PC-3 (cell line): ENCODE measurements around the gene ADAMTS17. TPM values are rescaled to one million over a fixed set of nuclear protein-coding genes. Genes with fewer than 3 reads are reported as not detected.

ENCODE experiments used
- ATAC-seq: fragments of 200-7000 bp; cut with Tn5 transposase; 2 replicates; pipeline ENCODE4 v1.9.1; 2020; ENCODE audit warnings: mild to moderate bottlenecking, moderate library complexity
- BruUV-seq: library from RNA; stranded (reverse); fragments of 400-500 nt; replicated peaks from 2 replicates; lab custom pipeline; 2021; lab: Mats Ljungman, UMichigan
- CTCF ChIA-PET: fragments of 300-600 bp; sonication (Branson Sonifier 250); formaldehyde crosslinking; loops from one replicate; lab custom pipeline; 2022; ENCODE audit warnings: antibody characterized with exemption; lab: Charles Lee
- POLR2A ChIA-PET: fragments of 300-600 bp; sonication (Branson Sonifier 250); formaldehyde crosslinking; loops from one replicate; lab custom pipeline; 2022; ENCODE audit warnings: antibody characterized with exemption; ENCODE audit not compliant: unreplicated experiment; lab: Charles Lee
- DNase-seq: peaks from one replicate; pipeline ENCODE4 v3.0.0-alpha.2; 2015
- H2AFZ ChIP-seq: fragments of 300-600 bp; sonication (generic); 2 replicates; pipeline ENCODE4 v1.6.0; 2016; ENCODE audit warnings: antibody characterized with exemption, low read length
- H3F3A ChIP-seq: fragments of 300-600 bp; sonication (generic); one replicate; pipeline ENCODE4 v1.6.0; 2017; ENCODE audit warnings: antibody characterized with exemption, low read length, control low read depth, mild to moderate bottlenecking; ENCODE audit not compliant: unreplicated experiment
- H3K27ac ChIP-seq: fragments of 300-600 bp; sonication (generic); 2 replicates; pipeline ENCODE4 v1.5.1; 2016; ENCODE audit warnings: mild to moderate bottlenecking, low read length
- H3K27me3 ChIP-seq: fragments of 300-600 bp; sonication (generic); 2 replicates; pipeline ENCODE4 v1.6.1; 2016; ENCODE audit warnings: low read length, mixed read lengths
- H3K36me3 ChIP-seq: fragments of 300-600 bp; sonication (generic); 2 replicates; pipeline ENCODE4 v1.6.1; 2016; ENCODE audit warnings: low read depth, mixed run types, low read length, mixed read lengths
- H3K4me1 ChIP-seq: fragments of 300-600 bp; sonication (generic); 2 replicates; pipeline ENCODE4 v1.5.1; 2016; ENCODE audit warnings: low read length; ENCODE audit not compliant: insufficient read depth
- H3K4me2 ChIP-seq: fragments of 300-600 bp; sonication (generic); 2 replicates; pipeline ENCODE4 v1.6.0; 2016; ENCODE audit warnings: low read length
- H3K4me3 ChIP-seq: fragments of 300-600 bp; sonication (generic); 2 replicates; pipeline ENCODE4 v1.5.1; 2016; ENCODE audit warnings: mild to moderate bottlenecking, low read length, mixed read lengths
- H3K79me2 ChIP-seq: fragments of 300-600 bp; sonication (generic); 2 replicates; pipeline ENCODE4 v1.6.1; 2017; ENCODE audit warnings: low read length, mixed read lengths
- H3K9ac ChIP-seq: fragments of 300-600 bp; sonication (generic); 2 replicates; pipeline ENCODE4 v1.6.0; 2016; ENCODE audit warnings: mild to moderate bottlenecking, low read length
- H3K9me2 ChIP-seq: fragments of 300-600 bp; sonication (generic); replicated peaks from 2 replicates; pipeline ENCODE4 v1.6.1; 2016; ENCODE audit warnings: mixed run types, low read length, mixed read lengths
- H3K9me3 ChIP-seq: fragments of 300-600 bp; sonication (generic); 2 replicates; pipeline ENCODE4 v1.6.1; 2016; ENCODE audit warnings: low read length, mixed read lengths
- H4K20me1 ChIP-seq: fragments of 300-600 bp; sonication (generic); 2 replicates; pipeline ENCODE4 v1.6.1; 2016; ENCODE audit warnings: low read length, mixed read lengths
- EZH2 ChIP-seq: fragments of 300-600 bp; sonication (generic); IDR thresholded peaks from one replicate; pipeline ENCODE4 v1.6.1; 2017; ENCODE audit warnings: antibody characterized with exemption, mild to moderate bottlenecking, low read length; ENCODE audit not compliant: unreplicated experiment
- EZH2phosphoT487 ChIP-seq: fragments of 300-600 bp; sonication (generic); IDR thresholded peaks from 2 replicates; pipeline ENCODE4 v1.6.1; 2018; ENCODE audit warnings: mild to moderate bottlenecking, antibody characterized with exemption, low read length, borderline replicate concordance
- intact Hi-C: fragments of 100-400 bp; cut with micrococcal nuclease; formaldehyde crosslinking; loops from 2 replicates; pipeline ENCODE4 v1.9.0; 2023
- total RNA-seq: library from RNA; depleted of rRNA; stranded (reverse); fragments of >200 nt; gene quantifications from 2 replicates; pipeline ENCODE4 v1.2.3, GENCODE V29; 2014
- TF ChIP-seq, protein P1 (sequence below): fragments of 300-600 bp; sonication (generic); conservative IDR thresholded peaks from 2 replicates; pipeline ENCODE4 v1.5.1; 2017; ENCODE audit warnings: antibody characterized with exemption, low read depth, mild to moderate bottlenecking, low read length

ADAMTS17 gene
- total RNA-seq, 1 experiment from 2014 or later = 6.9 TPM

- no TSS peak for BruUV-seq
- no peaks in the 10 kb centered on the region for H3K79me2 ChIP-seq
- CTCF ChIA-PET = no interaction called here
- H3K4me1 ChIP-seq = no peaks in the 10 kb centered on the region
- no peaks in the 10 kb centered on the region for H3K36me3 ChIP-seq
- H2AFZ ChIP-seq = no peak overlapping the region
- no peaks in the 10 kb centered on the region for H3F3A ChIP-seq
- no peaks in the 10 kb centered on the region for H3K27me3 ChIP-seq
- no peaks in the 10 kb centered on the region for H3K9me3 ChIP-seq
- H3K4me2 ChIP-seq = no peak overlapping the region
- no peak overlapping the region for H3K27ac ChIP-seq
- no peak for ATAC-seq
- POLR2A ChIA-PET = no interaction called here
- no peaks in the 10 kb centered on the region for H3K9me2 ChIP-seq
- no peak for TF ChIP-seq EZH2
- no peak for TF ChIP-seq EZH2phosphoT487
- no peak for DNase-seq
- intact Hi-C loops = no loop called here
- H3K9ac ChIP-seq = no peak overlapping the region
- H3K4me3 ChIP-seq = no peak overlapping the region
- H4K20me1 ChIP-seq = no peaks in the 10 kb centered on the region
Observed at GRCh38 chr15:100226107-100226506, 115.7 kb downstream of the ADAMTS17 start.

- CTCF ChIA-PET = no interaction called here
- BruUV-seq = no TSS peak
Observed at GRCh38 chr15:100224206-100225185, 117.3 kb downstream of the ADAMTS17 start.

GRCh38 chr15:100222349-100222715 lies 119.4 kb downstream of the ADAMTS17 start:
- BruUV-seq = no TSS peak
- Histone ChIP-seq H2AFZ (no peak overlapping the region), H3K9me3 (no peaks in the 10 kb centered on the region), H3K4me3 (no peak overlapping the region), H3K27ac (no peak overlapping the region), H3K79me2 (no peaks in the 10 kb centered on the region), H3K4me2 (no peak overlapping the region), H3K36me3 (no peaks in the 10 kb centered on the region), H3K9ac (no peak overlapping the region), H3K27me3 (no peaks in the 10 kb centered on the region), H4K20me1 (no peaks in the 10 kb centered on the region), H3F3A (no peaks in the 10 kb centered on the region), H3K9me2 (no peaks in the 10 kb centered on the region), H3K4me1 (no peaks in the 10 kb centered on the region)
- no peak for DNase-seq
- TF ChIP-seq, protein P1, sequence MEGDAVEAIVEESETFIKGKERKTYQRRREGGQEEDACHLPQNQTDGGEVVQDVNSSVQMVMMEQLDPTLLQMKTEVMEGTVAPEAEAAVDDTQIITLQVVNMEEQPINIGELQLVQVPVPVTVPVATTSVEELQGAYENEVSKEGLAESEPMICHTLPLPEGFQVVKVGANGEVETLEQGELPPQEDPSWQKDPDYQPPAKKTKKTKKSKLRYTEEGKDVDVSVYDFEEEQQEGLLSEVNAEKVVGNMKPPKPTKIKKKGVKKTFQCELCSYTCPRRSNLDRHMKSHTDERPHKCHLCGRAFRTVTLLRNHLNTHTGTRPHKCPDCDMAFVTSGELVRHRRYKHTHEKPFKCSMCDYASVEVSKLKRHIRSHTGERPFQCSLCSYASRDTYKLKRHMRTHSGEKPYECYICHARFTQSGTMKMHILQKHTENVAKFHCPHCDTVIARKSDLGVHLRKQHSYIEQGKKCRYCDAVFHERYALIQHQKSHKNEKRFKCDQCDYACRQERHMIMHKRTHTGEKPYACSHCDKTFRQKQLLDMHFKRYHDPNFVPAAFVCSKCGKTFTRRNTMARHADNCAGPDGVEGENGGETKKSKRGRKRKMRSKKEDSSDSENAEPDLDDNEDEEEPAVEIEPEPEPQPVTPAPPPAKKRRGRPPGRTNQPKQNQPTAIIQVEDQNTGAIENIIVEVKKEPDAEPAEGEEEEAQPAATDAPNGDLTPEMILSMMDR = no peak
- TF ChIP-seq EZH2phosphoT487 (no peak), EZH2 (no peak)
- intact Hi-C loops = no loop called here
- ChIA-PET POLR2A (no interaction called here), CTCF (no interaction called here)
- no peak for ATAC-seq

More at GRCh38 chr15:100224206-100225185, 117.3 kb downstream of the ADAMTS17 start:
- H2AFZ ChIP-seq = no peak overlapping the region
- H3K4me2 ChIP-seq = no peak overlapping the region
- no peaks in the 10 kb centered on the region for H3K79me2 ChIP-seq
- no peak overlapping the region for H3K27ac ChIP-seq
- no peaks in the 10 kb centered on the region for H3K9me3 ChIP-seq
- POLR2A ChIA-PET = no interaction called here
- no peak overlapping the region for H3K4me3 ChIP-seq
- no peaks in the 10 kb centered on the region for H3K9me2 ChIP-seq
- intact Hi-C loops = no loop called here
- no peaks in the 10 kb centered on the region for H3F3A ChIP-seq
- no peak overlapping the region for H3K9ac ChIP-seq
- ATAC-seq (no peak), DNase-seq (no peak)
- H3K4me1 ChIP-seq = no peaks in the 10 kb centered on the region
- no peaks in the 10 kb centered on the region for H3K27me3 ChIP-seq
- H3K36me3 ChIP-seq = no peaks in the 10 kb centered on the region
- TF ChIP-seq EZH2 (no peak), EZH2phosphoT487 (no peak)
- TF ChIP-seq, protein P1 = no peak
- no peaks in the 10 kb centered on the region for H4K20me1 ChIP-seq
